Measurements from ENCODE around the gene LDLRAD1.
"Not testable (repeated sequence)": the region's sequence is repeated elsewhere in the genome, so short reads cannot be mapped to it uniquely, and the experiment has no call there.

The LDLRAD1 gene

GRCh38 chr1:54009406-54009805 is 8.6 kb downstream of the LDLRAD1 start:
- TF ChIP-seq CTCF (IDR thresholded peaks at IDR 0.05; ENCODE audit: control insufficient read depth, insufficient read depth, low read depth, low read length, missing control alignments): no peak
- H3K4me3 ChIP-seq (ENCODE audit: control insufficient read depth, low read depth, low read length): no peak overlapping the region
- DNase-seq (ENCODE audit: low read depth): no peak

GRCh38 chr1:54008876-54009275 is 9.1 kb downstream of the LDLRAD1 start:
- no peak for DNase-seq (ENCODE audit: low read depth)
- H3K4me3 ChIP-seq (ENCODE audit: control insufficient read depth, low read depth, low read length): no peak overlapping the region
- TF ChIP-seq CTCF (IDR thresholded peaks at IDR 0.05; ENCODE audit: control insufficient read depth, insufficient read depth, low read depth, low read length, missing control alignments): no peak

GRCh38 chr1:54007613-54008012 is 10.4 kb downstream of the LDLRAD1 start:
- no peak for DNase-seq (ENCODE audit: low read depth)
- no peak for TF ChIP-seq CTCF (IDR thresholded peaks at IDR 0.05; ENCODE audit: control insufficient read depth, insufficient read depth, low read depth, low read length, missing control alignments)
- no peak overlapping the region for H3K4me3 ChIP-seq (ENCODE audit: control insufficient read depth, low read depth, low read length)

- no peak for TF ChIP-seq CTCF (IDR thresholded peaks at IDR 0.05; ENCODE audit: control insufficient read depth, insufficient read depth, low read depth, low read length, missing control alignments)
Observed at GRCh38 chr1:54006508-54006907, 11.5 kb downstream of the LDLRAD1 start.

GRCh38 chr1:54004481-54005049 is 13.4 kb downstream of the LDLRAD1 start:
- no peak for TF ChIP-seq CTCF (IDR thresholded peaks at IDR 0.05; ENCODE audit: control insufficient read depth, insufficient read depth, low read depth, low read length, missing control alignments)
- DNase-seq (ENCODE audit: low read depth): no peak
- H3K4me3 ChIP-seq (ENCODE audit: control insufficient read depth, low read depth, low read length): no peak overlapping the region

More at GRCh38 chr1:54006508-54006907, 11.5 kb downstream of the LDLRAD1 start:
- no peak for DNase-seq (ENCODE audit: low read depth)
- no peak overlapping the region for H3K4me3 ChIP-seq (ENCODE audit: control insufficient read depth, low read depth, low read length)

- DNase-seq (ENCODE audit: low read depth): not testable (repeated sequence)
Observed at GRCh38 chr1:54003750-54004480, 14.1 kb downstream of the LDLRAD1 start.

GRCh38 chr1:54003249-54003646 is 14.7 kb downstream of the LDLRAD1 start:
- no peak for TF ChIP-seq CTCF (IDR thresholded peaks at IDR 0.05; ENCODE audit: control insufficient read depth, insufficient read depth, low read depth, low read length, missing control alignments)
- H3K4me3 ChIP-seq (ENCODE audit: control insufficient read depth, low read depth, low read length): no peak overlapping the region
- DNase-seq (ENCODE audit: low read depth): no peak

More at GRCh38 chr1:54003750-54004480, 14.1 kb downstream of the LDLRAD1 start:
- H3K4me3 ChIP-seq (ENCODE audit: control insufficient read depth, low read depth, low read length): not testable (repeated sequence)
